Transverse colon (tissue), 4 donors: ENCODE results near the gene KIF4B. TPM values are rescaled to one million over a fixed set of nuclear protein-coding genes. Genes with fewer than 3 reads are reported as not detected.
"Not testable (repeated sequence)": the region's sequence is repeated elsewhere in the genome, so short reads cannot be mapped to it uniquely, and the experiment has no call there.

Experiments
- DNase-seq: peaks from one replicate; pipeline ENCODE4 v3.0.0-alpha.2; 2019
- H3K27ac ChIP-seq, 4 donors: fragments of 200-600 bp; sonication (generic); 2 replicates each; pipeline ENCODE4 v1.5.1; 2016 to 2018; ENCODE audit warnings: inconsistent platforms in 4 of 4
- H3K27me3 ChIP-seq: fragments of 200-600 bp; sonication (generic); 2 replicates; pipeline ENCODE4 v1.5.1; 2017; ENCODE audit warnings: inconsistent platforms
- H3K36me3 ChIP-seq, 4 donors: fragments of 200-600 bp; sonication (generic); 2 replicates each; pipeline ENCODE4 v1.5.1; 2017 to 2019; ENCODE audit warnings: inconsistent platforms in 4 of 4
- H3K4me1 ChIP-seq, 4 donors: fragments of 200-600 bp; sonication (generic); 2 replicates each; pipeline ENCODE4 v1.5.1; 2017 to 2020; ENCODE audit warnings: inconsistent platforms in 4 of 4
- H3K4me3 ChIP-seq, 4 donors: fragments of 200-600 bp; sonication (generic); 1 replicate in 1 of 4; 2 replicates in 3 of 4; pipeline versions ENCODE4 v1.5.1 to v1.6.1; 2017 to 2019; ENCODE audit warnings: inconsistent platforms in 4 of 4
- H3K9me3 ChIP-seq, 2 donors: fragments of 200-600 bp; sonication (generic); 2 replicates each; pipeline ENCODE4 v1.5.1; 2017 to 2019; ENCODE audit warnings: inconsistent platforms in 2 of 2
- CTCF ChIP-seq, 5 experiments: fragments of 200-600 bp in 3 of 5; fragments of 450-650 bp in 2 of 5; sonication (generic) in 3 of 5; IDR thresholded peaks; 1 replicate in 2 of 5; 2 replicates in 3 of 5; pipeline ENCODE4 v1.5.1; 2016 to 2017; ENCODE audit warnings: antibody characterized with exemption in 5 of 5, inconsistent platforms in 3 of 5, mild to moderate bottlenecking in 2 of 5, moderate library complexity in 1 of 5
- EP300 ChIP-seq: sonication (generic); formaldehyde crosslinking; IDR thresholded peaks from one replicate; pipeline ENCODE4 v1.6.1; 2017; ENCODE audit warnings: antibody characterized with exemption, low read depth
- POLR2A ChIP-seq: fragments of 450-650 bp; IDR thresholded peaks from one replicate; pipeline ENCODE4 v1.6.1; 2016; ENCODE audit warnings: antibody characterized with exemption, mild to moderate bottlenecking, moderate library complexity
- POLR2AphosphoS5 ChIP-seq, 3 donors: sonication (generic); formaldehyde crosslinking; IDR thresholded peaks; one replicate each; pipeline ENCODE4 v1.6.1; 2016; ENCODE audit warnings: antibody characterized with exemption in 3 of 3
- WGBS, 2 donors: methylation state at CpG; one replicate each; pipeline ENCODE4 v1.1.5; 2018; ENCODE audit warnings: low coverage in 1 of 2; 5-methylcytosine and 5-hydroxymethylcytosine counted together
- in situ Hi-C, 4 donors: fragments of 200-750 bp; cut with MboI; loops; one replicate each; pipeline versions ENCODE4 v1.15.0 to v1.15.1; 2017; ENCODE audit warnings: low sequenced_read_pairs in 3 of 4, low pct_ligation_motif_present in 1 of 4, low pct_unique_long_range_greater_than_20kb in 1 of 4
- intact Hi-C: fragments of 100-400 bp; cut with DNase I; formaldehyde crosslinking; loops from one replicate; pipeline ENCODE4 v1.15.1; 2023; ENCODE audit warnings: low total_unique reads
- total RNA-seq, 4 donors: library from RNA; depleted of rRNA; stranded (reverse); fragments of >200 nt; gene quantifications; one replicate each; pipeline ENCODE4 v1.1.0, GENCODE V29; 2016

Gene KIF4B
- total RNA-seq, 4 donors from 2014 or later: not detected

GRCh38 chr5:155001523-155001922 is 12.0 kb upstream of the KIF4B start:
- H3K27me3 ChIP-seq: no peaks in the 10 kb centered on the region
- no peak overlapping the region for H3K4me3 ChIP-seq
- DNase-seq: no peak
- H3K9me3 ChIP-seq: no peaks in the 10 kb centered on the region
- H3K36me3 ChIP-seq: no peaks in the 10 kb centered on the region
- 76 to 80% methylated on average over 2 to 4 of the region's 4 CpGs for whole genome bisulfite sequencing, 2 donors
- intact Hi-C loops (no loop called here), in situ Hi-C loops (no loop called here)
- no peak for TF ChIP-seq EP300
- no peak for TF ChIP-seq POLR2A
- TF ChIP-seq POLR2AphosphoS5 (IDR thresholded peaks at IDR 0.05): no peak
- no peak for TF ChIP-seq CTCF (IDR thresholded peaks at IDR 0.05)
- H3K4me1 ChIP-seq: no peaks in the 10 kb centered on the region
- H3K27ac ChIP-seq: no peak overlapping the region

- not testable (repeated sequence) for H3K9me3 ChIP-seq
These were observed 10.8 kb upstream of the KIF4B start for GRCh38 chr5:155002722-155003121.

GRCh38 chr5:155004138-155004744 is 9.3 kb upstream of the KIF4B start:
- in situ Hi-C loops: no loop called here
- H3K27me3 ChIP-seq: no peaks in the 10 kb centered on the region
- intact Hi-C loops: no loop called here

More at GRCh38 chr5:155002722-155003121, 10.8 kb upstream of the KIF4B start:
- 57 to 82% methylated on average over 1 to 4 of the region's 4 CpGs for WGBS, 2 donors
- in situ Hi-C loops, intact Hi-C loops, DNase-seq, H3K27ac ChIP-seq, H3K27me3 ChIP-seq, H3K4me1 ChIP-seq, H3K4me3 ChIP-seq, H3K36me3 ChIP-seq: not testable (repeated sequence)

GRCh38 chr5:155006265-155006664 is 7.3 kb upstream of the KIF4B start:
- H3K27me3 ChIP-seq, H3K9me3 ChIP-seq, H3K4me3 ChIP-seq, intact Hi-C loops, H3K27ac ChIP-seq, DNase-seq, in situ Hi-C loops, H3K4me1 ChIP-seq, H3K36me3 ChIP-seq: not testable (repeated sequence)
- 89% methylated on average over 1 of the region's 1 CpG; no CpG with 5 or more reads in 1 of the 2 donors for WGBS, 2 donors

More at GRCh38 chr5:155004138-155004744, 9.3 kb upstream of the KIF4B start:
- Histone ChIP-seq H3K36me3 (no peaks in the 10 kb centered on the region), H3K27ac (no peak overlapping the region), H3K4me1 (no peaks in the 10 kb centered on the region), H3K4me3 (no peak overlapping the region), H3K9me3 (no peaks in the 10 kb centered on the region)
- 78 to 86% methylated on average over 2 to 9 of the region's 11 CpGs for WGBS, 2 donors
- DNase-seq: peak; percentile 10
- TF ChIP-seq POLR2AphosphoS5 (IDR thresholded peaks at IDR 0.05): no peak
- no peak for TF ChIP-seq POLR2A
- TF ChIP-seq CTCF (IDR thresholded peaks at IDR 0.05): peak in 3 of 5 experiments; percentile 12 to 24 (median 23)

- TF ChIP-seq CTCF (IDR thresholded peaks at IDR 0.05) (no peak), POLR2A (no peak), EP300 (no peak), POLR2AphosphoS5 (IDR thresholded peaks at IDR 0.05) (no peak)
- 93 to 100% methylated on average over 2 to 3 of the region's 3 CpGs for WGBS, 2 donors
- Histone ChIP-seq H3K4me3 (no peak overlapping the region), H3K27me3 (no peaks in the 10 kb centered on the region), H3K9me3 (no peaks in the 10 kb centered on the region), H3K27ac (no peak overlapping the region), H3K36me3 (no peaks in the 10 kb centered on the region), H3K4me1 (no peaks in the 10 kb centered on the region)
- in situ Hi-C loops: no loop called here
- intact Hi-C loops: no loop called here
- DNase-seq: no peak
These were observed 4.9 kb upstream of the KIF4B start for GRCh38 chr5:155008669-155009068.
